T follicular helper cell (primary cell): ENCODE data around the gene SEPTIN8.

ENCODE experiments used
- DNase-seq: peaks from one replicate; pipeline ENCODE4 v3.0.0-alpha.2; 2020; ENCODE audit warnings: low read depth
- total RNA-seq, 2 experiments: gene quantifications; one replicate each; lab custom pipeline; 2026; lab: John Stamatoyannopoulos, UW

SEPTIN8 gene
- 27.2 to 28.1 reads per million in 2 experiments for total RNA-seq

DNA sequence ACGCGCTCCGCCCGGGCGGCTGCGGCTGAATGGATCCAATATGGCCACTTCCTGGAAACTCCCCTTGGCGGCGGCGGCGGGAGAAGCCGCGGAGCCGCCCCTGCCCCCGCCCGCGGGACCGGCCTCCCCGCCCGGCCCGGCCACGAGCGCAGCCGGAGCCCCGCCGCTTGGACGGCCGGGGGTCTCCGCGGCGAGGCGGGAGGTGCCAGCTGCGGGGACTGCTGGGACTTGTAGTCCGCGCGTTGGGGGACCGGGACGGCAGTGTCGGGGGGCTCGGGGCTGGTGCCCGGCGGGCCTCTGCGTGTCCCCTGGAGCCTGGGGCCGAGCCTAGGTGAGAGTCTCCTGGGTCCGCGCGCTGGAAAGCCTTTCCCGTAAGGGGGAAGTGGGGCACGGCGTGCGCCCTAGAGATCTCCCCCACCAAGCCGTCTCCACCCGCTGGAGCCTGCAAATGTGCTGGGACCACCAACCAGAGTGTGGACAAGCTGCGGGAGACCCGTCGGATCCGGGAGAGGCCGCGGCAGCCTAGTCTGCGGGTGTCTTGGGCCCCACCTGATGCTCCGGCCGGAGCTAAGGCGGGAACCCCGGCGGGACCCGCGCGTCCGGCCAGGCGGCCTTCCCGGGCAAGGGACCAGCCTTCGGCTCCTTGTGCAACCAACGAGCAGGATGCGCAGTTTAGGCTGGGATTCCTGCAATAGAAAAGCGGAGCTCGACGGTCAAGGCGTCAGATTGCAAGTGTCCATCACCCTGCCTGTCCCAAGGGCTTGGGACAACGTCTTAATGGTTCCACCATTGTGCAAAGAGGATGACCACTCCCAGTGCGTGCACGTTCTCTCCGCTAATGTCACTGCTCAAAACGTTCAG is at the start of gene SEPTIN8:
TSS of gene SEPTIN8 (minus strand) at position 31 of the 861 bp plus-strand sequence. CDS start 102 bp downstream, outside the sequence.
- DNase-seq, result peak; percentile 5

DNA sequence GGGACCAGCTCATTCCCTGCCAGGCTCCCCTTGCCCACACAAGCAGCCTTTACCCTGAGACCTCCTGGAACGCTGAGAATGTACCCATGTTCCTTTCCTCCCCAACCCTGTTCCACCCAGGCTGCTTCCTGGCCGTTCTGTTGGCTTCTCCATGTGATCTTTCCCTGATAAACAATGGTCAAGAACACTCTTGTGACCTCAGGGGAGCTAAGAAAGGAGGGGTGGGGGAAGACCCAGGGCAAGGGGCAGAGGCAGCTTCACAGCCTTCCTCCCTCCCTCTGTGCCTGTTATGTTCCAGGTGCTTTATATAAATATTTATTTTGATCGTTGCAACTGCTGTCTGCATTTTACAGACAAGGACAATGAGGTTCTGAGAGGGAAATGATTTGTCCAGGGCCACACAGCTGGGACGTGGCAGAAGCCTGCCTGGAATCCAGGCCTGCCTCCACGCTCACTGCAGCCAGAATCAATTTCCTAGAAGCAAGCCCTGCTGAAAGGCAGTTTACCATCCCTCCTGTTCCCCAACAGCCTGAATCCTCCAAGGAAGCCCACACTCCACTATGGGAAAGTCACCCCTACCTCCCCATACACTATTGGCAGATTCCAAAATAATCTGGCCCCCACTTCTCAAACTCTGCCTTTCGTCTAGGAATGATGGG is 49.5 kb upstream of the SEPTIN8 start:
- no peak for DNase-seq

DNA sequence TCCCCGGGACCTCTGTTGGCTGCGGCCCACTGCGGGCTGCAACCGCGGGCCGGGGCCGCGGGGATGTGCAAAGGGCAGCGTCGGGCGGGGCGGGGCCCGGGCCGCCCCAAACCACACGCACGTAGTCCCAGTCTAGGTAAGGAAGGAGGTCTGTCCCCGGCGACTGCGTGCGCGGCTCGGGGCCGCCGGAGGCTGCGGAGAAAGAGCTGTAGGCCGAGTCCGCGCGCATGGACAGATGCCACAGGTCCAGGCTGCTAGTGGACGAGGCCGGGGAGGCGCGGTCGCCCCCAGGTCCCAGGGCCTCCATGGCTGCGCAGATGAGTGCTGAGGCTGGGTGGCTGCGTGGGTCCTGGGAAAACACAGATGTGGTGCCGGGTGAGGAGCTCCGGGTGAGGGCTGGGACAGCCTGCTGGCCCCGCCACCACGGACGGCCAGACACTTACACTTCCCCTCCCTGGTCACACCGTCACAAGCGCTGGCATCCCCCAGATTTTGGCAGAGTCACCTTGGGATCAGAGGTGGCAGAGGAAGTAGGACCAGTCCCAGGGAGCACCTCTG is 48.9 kb upstream of the SEPTIN8 start:
- no peak for DNase-seq

DNA sequence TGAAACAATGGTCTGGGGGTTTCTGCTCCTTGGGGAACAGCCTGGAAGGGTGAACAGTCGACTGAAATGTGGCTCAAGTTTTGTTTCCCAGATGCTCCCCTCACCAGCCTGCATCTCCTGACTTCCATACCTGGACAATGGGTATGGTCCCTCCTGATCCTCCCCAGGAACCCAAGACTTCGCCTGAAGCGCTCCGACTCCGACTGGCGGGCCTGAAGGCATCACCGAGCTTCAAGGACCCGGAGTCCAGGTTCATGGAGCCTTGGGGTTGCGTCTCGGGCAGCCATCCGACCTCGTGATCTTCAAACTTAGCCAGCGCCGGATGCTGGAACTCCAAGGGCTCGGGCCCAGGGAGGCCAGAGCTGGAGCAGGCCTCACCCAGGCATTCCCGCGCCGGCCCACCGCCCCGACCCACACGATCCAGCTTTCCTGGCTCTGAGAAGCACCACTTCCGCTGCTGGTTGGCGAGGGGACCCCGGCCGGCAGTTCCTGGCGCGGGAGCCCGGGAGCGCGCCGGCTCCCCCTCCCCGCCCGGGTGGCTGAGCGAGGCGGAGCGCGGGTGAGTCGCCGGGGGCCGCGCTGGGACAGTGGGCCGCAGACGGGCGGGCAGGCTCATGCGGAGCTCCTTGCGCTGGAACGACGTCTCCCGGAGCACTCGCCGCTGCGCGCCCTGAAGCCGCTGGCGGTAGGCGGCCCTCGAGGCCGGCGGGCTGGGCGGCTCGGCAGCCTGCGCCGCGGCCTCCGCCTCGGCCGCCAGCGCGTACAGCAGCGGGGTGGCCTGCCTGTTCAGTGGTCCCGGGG is 48.2 kb upstream of the SEPTIN8 start:
- DNase-seq, result no peak

GRCh38 chr5:132824426-132824825 is 47.4 kb upstream of the SEPTIN8 start:
- DNase-seq, result no peak

DNA sequence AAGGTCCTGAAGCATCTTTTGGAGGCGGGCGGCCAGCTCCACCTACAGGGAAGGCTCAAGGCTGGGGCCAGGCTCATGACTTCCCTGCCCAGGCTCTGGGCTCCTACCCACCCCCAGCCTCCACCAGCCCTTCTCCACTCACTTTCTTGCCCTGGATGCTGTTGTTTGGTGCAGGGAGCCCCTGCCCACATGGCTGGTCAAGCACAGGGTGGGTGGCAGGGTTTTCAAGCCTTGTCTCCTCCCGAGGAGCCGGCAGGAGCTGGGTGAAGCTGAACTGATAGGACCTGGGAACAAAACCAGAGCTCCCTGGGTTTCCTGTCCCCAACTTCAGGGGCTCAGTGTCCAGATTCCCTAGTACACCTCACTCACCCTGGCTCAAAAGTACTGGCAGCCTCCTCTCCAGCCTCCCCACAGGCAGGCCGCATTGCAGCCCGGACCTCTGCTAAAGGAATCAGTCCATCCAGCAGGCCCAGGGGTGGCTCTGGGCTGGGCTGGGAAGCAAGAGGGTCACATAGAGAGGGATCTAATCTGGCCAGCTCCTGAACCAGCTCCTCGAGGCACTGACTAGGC is 46.5 kb upstream of the SEPTIN8 start:
- DNase-seq, result no peak

DNA sequence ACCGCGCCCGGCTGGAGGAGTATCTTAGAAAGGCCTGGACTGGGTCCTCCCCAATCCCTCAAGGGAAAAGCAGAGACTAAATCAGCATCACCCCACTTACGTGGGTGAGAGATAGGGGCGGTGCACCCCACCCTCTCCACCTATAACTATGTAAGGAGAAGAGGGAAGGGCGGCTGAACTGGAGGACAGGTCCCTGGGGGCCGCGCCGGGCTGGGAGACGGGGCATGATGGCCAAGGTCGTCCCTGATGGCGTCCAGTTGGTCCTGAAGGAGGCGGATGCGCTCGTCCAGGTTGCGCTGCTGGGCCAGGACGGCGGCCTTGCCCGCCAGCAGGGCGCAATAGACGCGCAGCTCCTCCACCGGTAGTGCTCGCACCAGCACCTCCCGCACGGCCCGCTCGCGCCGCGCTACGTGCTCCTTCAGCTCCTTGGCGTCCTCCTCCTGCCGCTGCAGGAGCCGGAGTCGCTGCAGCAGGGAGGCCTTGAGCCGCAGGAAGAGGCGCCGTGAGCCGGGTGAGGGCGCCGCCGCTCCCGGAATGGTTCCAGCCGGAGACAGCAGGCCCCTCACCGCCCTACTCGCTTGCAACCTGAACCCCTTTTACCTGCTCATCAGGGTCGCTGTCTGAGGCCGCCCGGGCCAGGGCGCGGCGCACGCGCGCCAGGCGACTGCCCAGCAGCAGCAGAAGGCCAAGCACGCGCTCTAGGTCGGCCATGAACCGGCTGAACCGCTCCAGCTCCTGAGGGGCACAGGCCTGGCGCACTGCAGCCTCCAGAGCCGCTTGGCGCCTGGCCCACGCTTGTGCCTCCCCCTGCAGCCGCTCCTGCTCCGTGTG is 45.8 kb upstream of the SEPTIN8 start:
- no peak for DNase-seq

GRCh38 chr5:132821791-132822190 is 44.8 kb upstream of the SEPTIN8 start:
- DNase-seq, result no peak

DNA sequence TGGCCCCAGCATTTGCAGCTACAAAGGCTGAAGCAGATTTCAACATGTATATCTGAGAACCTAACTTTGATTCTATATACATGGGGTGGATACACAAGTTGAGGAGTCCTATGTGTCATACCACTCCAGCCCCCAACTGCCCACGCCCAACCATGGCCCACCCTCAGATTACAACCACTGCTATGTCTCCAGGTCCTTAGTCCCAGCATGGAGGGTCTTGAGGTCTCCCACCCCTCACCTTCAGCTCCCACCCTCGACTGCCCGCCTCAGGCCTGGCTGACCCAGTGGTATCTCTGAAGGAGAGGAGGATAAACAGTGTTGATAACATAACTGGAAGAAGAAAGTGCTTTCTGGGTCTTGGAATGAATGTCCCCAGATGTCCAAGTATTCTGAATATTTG is 44.3 kb upstream of the SEPTIN8 start:
- DNase-seq, result no peak

DNA sequence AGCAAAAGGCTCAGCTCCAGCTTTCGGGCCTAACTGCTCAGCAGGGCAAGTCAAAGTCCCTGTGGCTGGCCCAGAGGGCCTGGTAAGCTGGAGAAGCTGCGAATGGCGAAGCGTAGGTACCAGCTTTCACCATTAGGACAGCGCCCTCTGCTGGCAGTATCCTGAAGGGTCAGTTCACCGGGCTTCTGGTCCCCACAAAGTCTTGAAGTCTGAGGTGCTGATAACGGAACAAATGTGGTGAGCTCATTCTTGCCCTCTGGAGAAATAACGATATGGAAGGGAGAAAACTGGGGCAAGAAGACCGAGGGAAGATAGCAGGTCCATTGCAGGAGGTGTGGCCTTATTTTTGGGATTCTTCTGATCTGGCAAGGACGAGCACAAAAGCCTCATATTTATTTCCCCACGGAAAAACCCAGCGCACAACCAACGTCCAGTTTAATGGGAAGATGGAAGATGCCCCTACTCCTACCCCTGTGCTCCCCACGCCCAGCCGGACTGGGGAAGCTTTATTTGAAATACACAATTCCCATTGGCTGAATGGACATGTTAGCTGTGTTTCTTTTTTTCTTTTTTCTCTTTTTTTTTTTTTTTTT is 43.2 kb upstream of the SEPTIN8 start:
- DNase-seq, result peak; percentile 78

DNA sequence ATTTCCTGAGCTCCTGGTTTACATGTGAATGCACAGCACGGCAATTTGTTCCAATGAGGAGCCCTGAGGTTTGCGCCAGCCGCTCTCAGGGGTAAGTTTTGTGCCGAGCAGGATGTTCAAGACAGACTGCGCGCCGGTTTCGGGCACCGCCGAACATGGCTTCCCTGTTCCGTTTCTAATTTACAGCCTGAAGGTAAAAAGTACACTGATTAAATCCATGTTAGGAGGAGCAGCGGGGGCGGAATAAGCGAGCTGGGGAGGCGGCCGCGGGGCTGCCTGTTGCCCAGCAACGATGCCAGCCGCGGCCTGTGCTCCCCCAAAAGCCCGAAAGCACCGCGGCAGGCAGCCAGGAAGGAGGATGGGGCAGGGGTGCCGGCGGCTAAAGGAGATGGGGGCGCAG is 42.4 kb upstream of the SEPTIN8 start:
- DNase-seq, result no peak

GRCh38 chr5:132817011-132817410 is 40.0 kb upstream of the SEPTIN8 start:
- no peak for DNase-seq

DNA sequence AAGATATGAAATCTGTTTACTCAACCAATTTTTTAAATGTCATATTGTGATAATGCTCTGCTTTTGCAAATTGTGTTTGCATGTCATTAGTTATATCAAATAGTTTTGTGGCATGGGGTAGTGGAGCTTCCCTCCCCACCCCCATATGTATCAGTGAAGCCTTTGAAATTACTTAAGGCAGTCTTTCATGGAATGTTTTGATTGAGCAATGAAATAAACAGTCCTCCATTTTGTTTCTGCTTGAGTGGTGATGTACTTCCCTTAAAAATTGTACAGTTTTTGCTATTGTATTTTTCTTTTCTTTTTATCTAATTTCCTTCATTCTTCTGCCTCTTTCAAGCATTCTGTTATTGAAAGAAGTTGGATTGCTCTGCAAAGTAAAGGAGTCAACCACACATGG is 39.5 kb upstream of the SEPTIN8 start:
- no peak for DNase-seq

GRCh38 chr5:132816083-132816482 is 39.0 kb upstream of the SEPTIN8 start:
- no peak for DNase-seq

- DNase-seq, result no peak
Observed at GRCh38 chr5:132815454-132815853, 38.4 kb upstream of the SEPTIN8 start.

DNA sequence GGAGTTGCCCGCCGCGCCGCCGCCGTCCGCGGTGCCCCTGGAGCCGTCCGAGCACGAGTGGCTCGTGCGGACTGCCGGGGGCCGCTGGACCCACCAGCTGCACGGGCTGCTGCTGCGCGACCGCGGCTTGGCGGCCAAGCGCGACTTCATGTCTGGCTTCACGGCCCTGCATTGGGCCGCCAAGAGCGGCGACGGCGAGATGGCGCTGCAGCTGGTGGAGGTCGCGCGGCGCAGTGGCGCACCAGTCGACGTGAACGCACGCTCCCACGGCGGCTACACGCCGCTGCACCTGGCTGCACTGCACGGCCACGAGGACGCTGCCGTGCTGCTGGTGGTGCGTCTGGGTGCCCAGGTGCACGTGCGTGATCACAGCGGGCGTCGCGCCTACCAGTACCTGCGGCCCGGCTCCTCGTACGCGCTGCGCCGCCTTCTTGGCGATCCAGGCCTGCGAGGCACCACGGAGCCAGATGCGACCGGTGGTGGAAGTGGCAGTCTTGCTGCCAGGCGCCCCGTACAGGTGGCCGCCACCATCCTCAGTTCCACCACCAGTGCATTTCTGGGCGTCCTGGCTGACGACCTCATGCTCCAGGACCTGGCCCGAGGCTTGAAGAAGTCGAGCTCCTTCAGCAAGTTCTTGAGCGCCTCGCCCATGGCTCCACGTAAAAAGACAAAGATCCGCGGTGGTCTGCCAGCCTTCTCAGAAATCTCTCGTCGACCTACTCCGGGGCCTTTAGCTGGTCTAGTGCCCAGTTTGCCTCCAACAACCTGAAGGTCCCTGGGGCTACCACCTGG is 37.7 kb upstream of the SEPTIN8 start:
- no peak for DNase-seq

DNA sequence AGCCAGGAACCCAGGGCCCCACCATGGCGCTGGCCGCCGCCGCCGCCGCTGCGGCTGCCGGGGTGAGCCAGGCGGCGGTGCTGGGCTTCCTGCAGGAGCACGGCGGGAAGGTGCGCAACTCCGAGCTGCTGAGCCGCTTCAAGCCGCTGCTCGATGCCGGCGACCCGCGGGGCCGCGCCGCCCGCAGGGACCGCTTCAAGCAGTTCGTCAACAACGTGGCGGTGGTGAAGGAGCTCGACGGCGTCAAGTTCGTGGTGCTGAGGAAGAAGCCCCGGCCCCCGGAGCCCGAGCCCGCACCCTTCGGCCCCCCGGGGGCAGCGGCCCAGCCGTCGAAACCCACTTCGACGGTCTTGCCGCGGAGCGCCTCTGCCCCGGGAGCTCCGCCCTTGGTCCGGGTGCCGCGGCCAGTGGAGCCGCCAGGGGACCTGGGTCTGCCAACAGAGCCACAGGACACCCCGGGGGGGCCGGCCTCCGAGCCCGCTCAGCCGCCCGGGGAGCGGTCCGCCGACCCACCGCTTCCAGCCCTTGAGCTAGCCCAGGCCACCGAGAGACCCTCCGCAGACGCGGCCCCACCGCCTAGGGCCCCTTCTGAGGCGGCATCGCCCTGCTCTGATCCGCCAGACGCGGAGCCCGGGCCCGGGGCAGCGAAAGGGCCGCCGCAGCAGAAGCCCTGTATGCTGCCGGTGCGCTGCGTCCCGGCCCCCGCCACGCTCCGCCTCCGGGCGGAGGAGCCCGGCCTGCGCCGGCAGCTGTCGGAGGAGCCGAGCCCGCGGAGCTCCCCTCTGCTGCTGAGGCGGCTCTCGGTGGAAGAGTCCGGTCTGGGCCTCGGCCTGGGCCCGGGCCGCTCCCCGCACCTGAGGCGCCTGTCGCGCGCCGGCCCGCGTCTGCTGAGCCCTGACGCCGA is 36.8 kb upstream of the SEPTIN8 start:
- no peak for DNase-seq

DNA sequence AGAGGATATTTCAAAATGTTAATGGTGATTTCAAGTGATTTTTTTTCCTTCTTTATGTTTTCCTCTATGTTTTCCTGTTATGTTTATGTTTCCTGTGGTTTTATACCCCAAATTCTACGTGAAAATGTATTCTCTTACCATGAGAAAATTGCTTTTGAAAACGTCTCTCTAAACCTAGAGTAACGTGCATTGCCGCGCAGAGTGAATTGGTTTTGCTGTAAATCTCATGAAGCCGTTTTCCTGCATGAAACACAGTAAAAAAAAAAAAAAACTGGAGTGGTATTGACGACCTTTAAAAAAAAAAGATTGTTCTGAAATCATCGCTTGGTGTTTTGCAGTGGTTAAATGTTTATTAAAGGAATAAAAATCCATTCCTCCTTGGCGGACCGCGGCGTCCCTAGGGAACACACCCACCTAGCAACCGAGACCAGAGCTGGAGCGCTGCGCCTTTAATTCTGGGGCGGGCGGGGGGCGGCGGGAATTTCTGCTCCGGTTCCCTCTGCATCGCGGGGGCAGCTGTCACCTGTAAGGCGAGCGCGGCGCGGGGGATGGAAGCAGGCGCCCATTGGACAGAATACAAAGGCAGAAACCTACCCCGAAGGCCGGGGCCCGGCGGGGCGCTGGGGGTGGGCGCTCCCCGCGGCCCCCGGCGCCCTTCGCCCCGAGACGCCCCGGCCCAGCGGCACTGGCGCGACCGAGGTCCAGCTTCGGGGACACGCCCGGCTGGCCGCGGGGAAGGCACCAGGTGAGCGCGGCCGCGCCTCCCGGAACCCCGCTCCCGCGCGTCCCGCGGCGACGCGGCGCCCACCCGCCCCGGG is 36.0 kb upstream of the SEPTIN8 start, which contains the start of gene SOWAHA:
TSS of gene SOWAHA (plus strand) at position 522 of the 818 bp plus-strand sequence. CDS start 320 bp downstream, outside the sequence.
- DNase-seq, result no peak
